ENCODE results near the gene DRAM1.
"Not testable (repeated sequence)": the region's sequence is repeated elsewhere in the genome, so short reads cannot be mapped to it uniquely, and the experiment has no call there.

DNA sequence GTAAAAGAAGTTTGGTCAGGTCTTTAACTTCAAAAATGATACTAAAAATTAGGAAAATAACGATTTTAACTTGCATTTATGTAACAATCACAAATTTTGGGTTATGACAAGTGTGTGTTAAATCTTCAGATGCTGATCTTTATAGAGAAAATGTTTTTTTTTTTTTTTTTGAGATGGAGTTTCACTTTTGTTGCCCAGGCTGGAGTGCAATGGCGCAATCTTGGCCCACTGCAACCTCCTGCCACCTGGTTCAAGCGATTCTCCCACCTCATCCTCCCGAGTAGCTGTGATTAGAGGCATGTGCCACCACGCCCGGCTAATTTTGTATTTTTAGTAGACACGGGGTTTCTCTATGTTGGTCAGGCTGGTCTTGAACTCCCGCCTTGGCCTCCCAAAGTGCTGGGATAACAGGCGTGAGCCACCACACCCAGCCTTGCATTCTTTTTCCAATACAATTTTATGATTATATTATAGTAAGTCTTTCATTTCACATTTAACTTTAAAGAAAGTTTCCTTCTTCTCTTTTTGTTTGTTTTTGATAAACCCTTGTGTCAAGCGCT lies 7.5 kb downstream of the DRAM1 start:
- not testable (repeated sequence) for TF ChIP-seq CTCF, EP300 (IDR thresholded peaks at IDR 0.05)
